SK-N-SH (cell line): Measurements from ENCODE around the gene SEPTIN11.

Experiments used
- CTCF ChIP-seq: fragments of 200-600 bp; sonication (generic); IDR thresholded peaks from 2 replicates; pipeline ENCODE4 v1.6.1; 2017; ENCODE audit warnings: antibody characterized with exemption, mild to moderate bottlenecking, moderate library complexity
- FOSL2 ChIP-seq: IDR thresholded peaks from 2 replicates; pipeline ENCODE4 v1.4.0; 2012; ENCODE audit warnings: low read depth, mild to moderate bottlenecking, moderate library complexity, borderline replicate concordance
- FOXJ3 ChIP-seq: sonication (generic); formaldehyde crosslinking; IDR thresholded peaks from 2 replicates; pipeline ENCODE4 v1.5.1; 2020; ENCODE audit warnings: mild to moderate bottlenecking, missing genetic modification reagents
- FOXM1 ChIP-seq: IDR thresholded peaks from 2 replicates; pipeline ENCODE4 v1.4.0; 2012; ENCODE audit warnings: low read depth, mild to moderate bottlenecking
- JUND ChIP-seq: IDR thresholded peaks from 2 replicates; pipeline ENCODE4 v1.4.0; 2012
- NFIC ChIP-seq: IDR thresholded peaks from 2 replicates; pipeline ENCODE4 v1.4.0; 2012; ENCODE audit warnings: borderline replicate concordance
- PBX3 ChIP-seq: IDR thresholded peaks from 2 replicates; pipeline ENCODE4; 2012
- POLR2AphosphoS5 ChIP-seq: IDR thresholded peaks from 2 replicates; pipeline ENCODE4 v1.6.1; 2012; ENCODE audit warnings: low read depth, low read length
- USF1 ChIP-seq: IDR thresholded peaks from 2 replicates; pipeline ENCODE4 v1.4.0; 2012; ENCODE audit warnings: low read depth, borderline replicate concordance
- YY1 ChIP-seq: IDR thresholded peaks from 2 replicates; pipeline ENCODE4 v1.4.0; 2012; ENCODE audit warnings: low read depth, mild to moderate bottlenecking

GRCh38 chr4:76931576-76932276, 17.8 kb upstream of the SEPTIN11 start:
- TF ChIP-seq CTCF (no peak), NFIC (no peak), USF1 (no peak), PBX3 (no peak), YY1 (no peak), JUND (no peak), FOSL2 (no peak), FOXJ3 (CRISPR knock-in tag) (no peak), FOXM1 (no peak), POLR2AphosphoS5 (no peak)
